ENCODE data around the gene EIF5A.

Gene EIF5A

GRCh38 chr17:7356756-7357155 is 49.3 kb downstream of the EIF5A start:
- DNase-seq (ENCODE audit: low spot score): no peak

- no peak for DNase-seq (ENCODE audit: low spot score)
Measured at GRCh38 chr17:7357381-7357780, 50.0 kb downstream of the EIF5A start.

- DNase-seq (ENCODE audit: low spot score): no peak
Measured at GRCh38 chr17:7361906-7362305, 54.5 kb downstream of the EIF5A start.
